MCF 10A (cell line): ENCODE measurements around the gene CWC15. TPM values are rescaled to one million over a fixed set of nuclear protein-coding genes. Genes with fewer than 3 reads are reported as not detected.
"Not testable (repeated sequence)": the region's sequence is repeated elsewhere in the genome, so short reads cannot be mapped to it uniquely, and the experiment has no call there.

Source experiments
- BruUV-seq: library from RNA; stranded (reverse); fragments of 400-500 nt; replicated peaks from 2 replicates; lab custom pipeline; 2021; lab: Mats Ljungman, UMichigan
- CTCF ChIA-PET: fragments of 300-600 bp; sonication (Branson Sonifier 250); formaldehyde crosslinking; extraction: SDS; loops from one replicate; lab custom pipeline; 2021; ENCODE audit warnings: antibody characterized with exemption, inconsistent platforms; lab: Yijun Ruan, JAX
- POLR2A ChIA-PET: fragments of 300-600, 350-650 bp; sonication (Branson Sonifier 250); formaldehyde crosslinking; extraction: SDS; loops from one replicate; lab custom pipeline; 2020; ENCODE audit warnings: antibody characterized with exemption, inconsistent platforms; lab: Yijun Ruan, JAX
- DNase-seq: peaks from one replicate; pipeline ENCODE4 v3.0.0-alpha.2; 2018; ENCODE audit not compliant: unreplicated experiment
- H3K27ac Mint-ChIP-seq: one replicate; pipeline ENCODE4 v1.8.0; 2022; ENCODE audit warnings: mild to moderate bottlenecking, low read depth, mixed read lengths; ENCODE audit not compliant: unreplicated experiment
- H3K27me3 Mint-ChIP-seq: one replicate; pipeline ENCODE4 v1.8.0; 2022; ENCODE audit warnings: mixed read lengths; ENCODE audit not compliant: insufficient read depth, unreplicated experiment
- H3K36me3 Mint-ChIP-seq: one replicate; pipeline ENCODE4 v1.8.0; 2022; ENCODE audit warnings: mild to moderate bottlenecking, moderate library complexity, mixed read lengths; ENCODE audit not compliant: insufficient read depth, unreplicated experiment
- H3K4me1 Mint-ChIP-seq: one replicate; pipeline ENCODE4 v1.8.0; 2022; ENCODE audit warnings: mixed read lengths; ENCODE audit not compliant: insufficient read depth, unreplicated experiment
- H3K4me3 Mint-ChIP-seq: one replicate; pipeline ENCODE4 v1.8.0; 2022; ENCODE audit warnings: mild to moderate bottlenecking, moderate library complexity, mixed read lengths; ENCODE audit not compliant: unreplicated experiment
- H3K9me3 Mint-ChIP-seq: one replicate; pipeline ENCODE4 v1.8.0; 2022; ENCODE audit warnings: mixed read lengths; ENCODE audit not compliant: unreplicated experiment
- CTCF ChIP-seq: fragments of 200-600 bp; IDR thresholded peaks from one replicate; pipeline ENCODE4 v1.8.0; 2022; ENCODE audit warnings: antibody characterized with exemption, mild to moderate bottlenecking; ENCODE audit not compliant: unreplicated experiment
- intact Hi-C: fragments of 100-400 bp; cut with micrococcal nuclease; formaldehyde crosslinking; loops from 2 replicates; pipeline ENCODE4 v1.14.1; 2022
- total RNA-seq: library from RNA; stranded (reverse); gene quantifications from 2 replicates; pipeline ENCODE4 v1.2.3, GENCODE V29; 2022

Gene CWC15
- total RNA-seq, 1 experiment from 2014 or later = 61.9 TPM

DNA sequence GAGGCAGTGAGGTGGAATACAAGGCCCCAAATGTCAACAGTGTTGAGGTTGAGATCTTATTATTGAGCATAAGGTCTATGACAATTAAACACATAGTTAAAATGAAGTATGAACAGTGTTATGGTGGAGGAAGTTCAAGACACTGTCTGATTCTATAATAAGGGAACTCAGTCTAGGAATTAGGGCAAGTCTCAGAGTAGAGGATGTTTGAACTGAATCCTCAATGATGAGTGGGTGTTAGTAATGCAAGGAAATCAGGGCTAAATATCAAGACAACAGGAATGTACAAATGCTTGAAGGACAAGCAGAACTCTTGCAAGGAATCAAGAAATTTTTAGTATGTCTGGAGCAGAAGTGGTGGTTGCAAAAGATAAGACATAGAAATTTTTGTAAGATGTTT, 53.0 kb downstream of the CWC15 start:
- H3K27me3 Mint-ChIP-seq = no peaks in the 10 kb centered on the region
- no peaks in the 10 kb centered on the region for H3K36me3 Mint-ChIP-seq
- H3K9me3 Mint-ChIP-seq = no peaks in the 10 kb centered on the region
- H3K4me1 Mint-ChIP-seq = no peaks in the 10 kb centered on the region
- DNase-seq = no peak
- no peak overlapping the region for H3K27ac Mint-ChIP-seq
- POLR2A ChIA-PET = no interaction called here
- H3K4me3 Mint-ChIP-seq = no peak overlapping the region
- TF ChIP-seq CTCF = no peak
- CTCF ChIA-PET = no interaction called here
- BruUV-seq = no TSS peak
- intact Hi-C loops = no loop called here

GRCh38 chr11:94913718-94914394, 59.5 kb downstream of the CWC15 start:
- CTCF ChIA-PET, POLR2A ChIA-PET, H3K9me3 Mint-ChIP-seq, H3K4me3 Mint-ChIP-seq, H3K27me3 Mint-ChIP-seq, H3K36me3 Mint-ChIP-seq, H3K4me1 Mint-ChIP-seq, DNase-seq, BruUV-seq, intact Hi-C loops: not testable (repeated sequence)
- peak overlapping the region; percentile 2 for H3K27ac Mint-ChIP-seq

DNA sequence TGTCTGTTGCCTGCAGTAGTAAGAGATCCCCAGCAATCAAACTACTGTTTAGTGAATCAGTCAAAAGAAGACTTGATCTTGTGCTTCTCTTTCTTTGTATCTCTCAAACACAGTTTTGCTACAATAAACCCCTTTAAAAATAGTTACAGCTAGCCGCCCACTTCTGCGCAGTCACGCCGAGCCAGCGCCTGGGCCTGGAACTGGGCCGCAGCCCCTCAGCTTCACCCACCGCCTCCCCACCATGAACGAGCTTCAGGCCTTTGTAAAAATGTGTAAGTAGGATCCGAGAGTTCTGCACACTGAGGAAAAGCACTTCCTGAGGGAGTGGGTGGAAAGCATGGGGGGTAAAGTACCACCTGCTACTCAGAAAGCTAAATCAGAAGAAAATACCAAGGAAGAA, 60.5 kb downstream of the CWC15 start:
- intact Hi-C loops = no loop called here
- ChIA-PET CTCF (interaction anchor here (0.7 to 1.5 kb wide), 3 partner anchors 10 to 32 kb away, joined by 3 to 6 read pairs (median 4); no protein-coding TSS in a partner anchor), POLR2A (interaction anchor here (0.6 kb wide), 1 partner anchor 334 kb away, joined by 3 read pairs; no protein-coding TSS in a partner anchor)
- no peak for TF ChIP-seq CTCF
- no peaks in the 10 kb centered on the region for H3K9me3 Mint-ChIP-seq
- H3K27ac Mint-ChIP-seq = no peak overlapping the region
- H3K36me3 Mint-ChIP-seq = no peaks in the 10 kb centered on the region
- no peaks in the 10 kb centered on the region for H3K4me1 Mint-ChIP-seq
- H3K4me3 Mint-ChIP-seq = no peak overlapping the region
- no peak for DNase-seq
- no TSS peak for BruUV-seq
- H3K27me3 Mint-ChIP-seq = no peaks in the 10 kb centered on the region

Other genes with a start within 250 kb of the CWC15 start
- 76.6 and 77.0 TPM in 2 replicates for gene AMOTL1, start 205.2 kb downstream of the CWC15 start, total RNA-seq
- gene KDM4D, start 153 bp upstream of the CWC15 start, total RNA-seq = 1.1 and 1.3 TPM in 2 replicates
- gene KDM4E, start 51.7 kb upstream of the CWC15 start, total RNA-seq = not detected in 2 replicates
- gene KDM4F, start 75.9 kb upstream of the CWC15 start, total RNA-seq = not detected in 2 replicates
- gene SRSF8, start 93.4 kb upstream of the CWC15 start, total RNA-seq = 48.5 and 55.6 TPM in 2 replicates
- 10.8 and 11.4 TPM in 2 replicates for gene ENDOD1, start 116.3 kb upstream of the CWC15 start, total RNA-seq